Panc1 (cell line): Measurements from ENCODE around the gene ELOVL6. TPM values are rescaled to one million over a fixed set of nuclear protein-coding genes. Genes with fewer than 3 reads are reported as not detected.

Experiments used
- ATAC-seq: fragments of 200-7000 bp; cut with Tn5 transposase; 2 replicates; pipeline ENCODE4 v1.9.1; 2020; ENCODE audit warnings: mild to moderate bottlenecking, moderate library complexity
- BruUV-seq: library from RNA; stranded (reverse); fragments of 400-500 nt; replicated peaks from 2 replicates; lab custom pipeline; 2021; lab: Mats Ljungman, UMichigan
- CTCF ChIA-PET: fragments of 300-600 bp; sonication (Branson Sonifier 250); formaldehyde crosslinking; loops from one replicate; lab custom pipeline; 2022; ENCODE audit warnings: antibody characterized with exemption; lab: Charles Lee
- POLR2A ChIA-PET: fragments of 300-600 bp; sonication (Branson Sonifier 250); formaldehyde crosslinking; loops from one replicate; lab custom pipeline; 2022; ENCODE audit warnings: antibody characterized with exemption; lab: Charles Lee
- DNase-seq: peaks from one replicate; pipeline ENCODE4 v3.0.0-alpha.2; 2010; ENCODE audit warnings: low read depth, low spot score
- H3K27ac ChIP-seq: 2 replicates; pipeline ENCODE4 v1.5.1; 2011; ENCODE audit warnings: mild to moderate bottlenecking, low read length, inconsistent platforms
- H3K27me3 ChIP-seq: fragments of 200-500 bp; sonication (Bioruptor generic); 2 replicates; pipeline ENCODE4 v1.6.0; 2014; ENCODE audit warnings: low read length, inconsistent platforms; ENCODE audit not compliant: control insufficient read depth, insufficient read depth
- H3K36me3 ChIP-seq: fragments of 200-500 bp; sonication (Bioruptor generic); 2 replicates; pipeline ENCODE4 v1.5.1; 2014; ENCODE audit warnings: inconsistent platforms, mild to moderate bottlenecking, low read length, moderate library complexity; ENCODE audit not compliant: control insufficient read depth, insufficient read depth
- H3K4me1 ChIP-seq: 2 replicates; pipeline ENCODE4 v1.5.1; 2011; ENCODE audit warnings: inconsistent platforms, mild to moderate bottlenecking, low read length, moderate library complexity; ENCODE audit not compliant: control insufficient read depth, insufficient read depth
- H3K4me3 ChIP-seq, 2 experiments: 2 replicates each; pipeline ENCODE4 v1.5.1; 2011 to 2012; ENCODE audit warnings: low read depth in 2 of 2, low read length in 2 of 2, mild to moderate bottlenecking in 2 of 2, inconsistent platforms in 1 of 2, moderate library complexity in 1 of 2
- H3K9me3 ChIP-seq: fragments of 200-500 bp; sonication (Bioruptor generic); 2 replicates; pipeline ENCODE4 v1.5.1; 2014; ENCODE audit warnings: low read depth, mild to moderate bottlenecking, inconsistent platforms, low read length, moderate library complexity; ENCODE audit not compliant: control insufficient read depth, insufficient read depth
- CTCF ChIP-seq: fragments of 450-650 bp; IDR thresholded peaks from 2 replicates; pipeline ENCODE4 v1.5.1; 2017; ENCODE audit warnings: mild to moderate bottlenecking
- POLR2AphosphoS5 ChIP-seq: IDR thresholded peaks from 2 replicates; pipeline ENCODE4 v1.6.1; 2012; ENCODE audit warnings: mild to moderate bottlenecking, low read depth, low read length, moderate library complexity
- REST ChIP-seq, 2 experiments: IDR thresholded peaks; 2 replicates each; pipeline ENCODE4 v1.6.1; 2011 to 2012; ENCODE audit warnings: low read depth in 2 of 2, control low read depth in 1 of 2, low read length in 1 of 2, mild to moderate bottlenecking in 1 of 2, moderate library complexity in 1 of 2; ENCODE audit not compliant: insufficient read depth in 1 of 2
- SIN3A ChIP-seq: IDR thresholded peaks from 2 replicates; pipeline ENCODE4 v1.6.1; 2012; ENCODE audit warnings: low read depth, mild to moderate bottlenecking, low read length, moderate library complexity, borderline replicate concordance; ENCODE audit not compliant: insufficient read depth
- TCF7L2 ChIP-seq: IDR thresholded peaks from 2 replicates; pipeline ENCODE4 v1.6.1; 2011; ENCODE audit warnings: mild to moderate bottlenecking, low read depth, low read length, inconsistent platforms
- in situ Hi-C: cut with HindIII; loops from 2 replicates; pipeline ENCODE4 v1.10.0; 2016; ENCODE audit warnings: low sequenced_read_pairs, low pct_unique_long_range_greater_than_20kb
- intact Hi-C: fragments of 100-400 bp; cut with micrococcal nuclease; formaldehyde crosslinking; loops from one replicate; pipeline ENCODE4 v1.10.0; 2022; ENCODE audit not compliant: unreplicated experiment
- total RNA-seq: library from RNA; stranded (reverse); gene quantifications from one replicate; pipeline ENCODE4 v1.2.1, GENCODE V29; 2021; ENCODE audit not compliant: unreplicated experiment

Gene ELOVL6
- total RNA-seq, 1 experiment from 2014 or later, result 0.54 TPM

- TF ChIP-seq TCF7L2 (no peak), SIN3A (no peak), CTCF (no peak), REST (IDR thresholded peaks at IDR 0.05; ENCODE audit: insufficient read depth in 1 of 2, low read depth in 2 of 2, low read length in 1 of 2) (no peak), POLR2AphosphoS5 (no peak)
- DNase-seq (no peak), ATAC-seq (no peak)
- intact Hi-C loops, result no loop called here
- CTCF ChIA-PET, result no interaction called here
- H3K27me3 ChIP-seq, result no peaks in the 10 kb centered on the region
- no peak overlapping the region for H3K4me3 ChIP-seq
- BruUV-seq, result no TSS peak
- POLR2A ChIA-PET, result no interaction called here
- H3K4me1 ChIP-seq, result no peaks in the 10 kb centered on the region
- H3K9me3 ChIP-seq, result no peaks in the 10 kb centered on the region
- no peaks in the 10 kb centered on the region for H3K36me3 ChIP-seq
- no peak overlapping the region for H3K27ac ChIP-seq
- in situ Hi-C loops, result no loop called here
Observed at GRCh38 chr4:110156442-110156841, 42.0 kb downstream of the ELOVL6 start.

- H3K9me3 ChIP-seq, result no peaks in the 10 kb centered on the region
- in situ Hi-C loops, result no loop called here
- DNase-seq (no peak), ATAC-seq (no peak)
- no peaks in the 10 kb centered on the region for H3K27me3 ChIP-seq
- TF ChIP-seq POLR2AphosphoS5, result no peak
- no peak for TF ChIP-seq SIN3A
- no peak for TF ChIP-seq CTCF
- no peak for TF ChIP-seq TCF7L2
- TF ChIP-seq REST (IDR thresholded peaks at IDR 0.05; ENCODE audit: insufficient read depth in 1 of 2, low read depth in 2 of 2, low read length in 1 of 2), result no peak
- POLR2A ChIA-PET, result no interaction called here
- H3K36me3 ChIP-seq, result no peaks in the 10 kb centered on the region
- no peak overlapping the region for H3K4me3 ChIP-seq
- CTCF ChIA-PET, result no interaction called here
- no peaks in the 10 kb centered on the region for H3K4me1 ChIP-seq
- BruUV-seq, result no TSS peak
- H3K27ac ChIP-seq, result no peak overlapping the region
- intact Hi-C loops, result no loop called here
Observed at GRCh38 chr4:110155654-110156053, 42.8 kb downstream of the ELOVL6 start.
